Ammon's horn (tissue), 1 donor: Measurements from ENCODE around the gene ACTL6B.
A peak's percentile ranks its signal among the peaks of the same experiment; 100 is the strongest.

ENCODE experiments used
- DNase-seq: peaks from one replicate; pipeline ENCODE4 v3.0.0-alpha.2; 2016; ENCODE audit warnings: low spot score

The ACTL6B gene

DNA sequence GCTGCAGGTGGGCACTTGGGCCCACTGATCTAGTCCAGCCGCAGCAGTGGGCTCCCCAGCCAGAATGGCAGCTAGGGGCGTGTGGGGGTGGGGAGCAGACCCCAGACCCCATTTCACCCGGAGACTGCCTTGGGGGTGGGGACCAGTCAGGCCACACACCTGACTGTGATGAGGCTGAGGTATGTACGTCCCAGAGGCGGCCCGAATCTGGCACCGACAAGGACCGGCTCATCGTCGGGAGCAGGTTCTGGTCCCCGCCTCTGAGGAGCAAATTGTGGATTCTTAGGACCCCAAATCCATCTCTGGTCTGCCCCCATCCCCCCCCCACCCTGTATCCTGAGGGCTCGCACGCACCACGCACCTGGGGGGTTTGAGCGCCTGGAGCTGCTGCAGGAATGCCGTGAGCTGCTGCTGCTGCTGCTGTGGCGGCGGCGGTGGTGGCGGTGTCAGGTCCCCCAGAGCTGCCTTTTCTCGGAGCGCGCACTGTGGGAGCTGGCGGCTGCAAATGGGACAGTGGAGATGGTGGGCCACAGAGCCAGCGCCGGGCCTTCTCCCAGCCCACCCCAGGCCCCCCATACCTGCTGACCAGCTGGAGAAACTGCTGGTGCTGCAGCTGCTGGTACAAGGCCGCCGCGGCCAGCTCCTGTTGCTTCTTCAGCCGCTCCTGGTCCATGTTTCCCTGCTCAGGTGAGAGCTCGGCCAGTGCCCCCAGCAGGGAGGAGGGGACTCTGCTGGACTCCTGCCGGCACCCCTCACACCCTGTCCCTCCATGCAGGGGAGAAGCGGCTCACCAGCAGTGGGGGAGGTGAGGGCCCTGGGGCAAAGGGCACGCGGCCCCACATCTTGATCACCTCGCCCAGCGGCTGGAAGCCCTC lies 27.6 kb upstream of the ACTL6B start:
- no peak for DNase-seq

DNA sequence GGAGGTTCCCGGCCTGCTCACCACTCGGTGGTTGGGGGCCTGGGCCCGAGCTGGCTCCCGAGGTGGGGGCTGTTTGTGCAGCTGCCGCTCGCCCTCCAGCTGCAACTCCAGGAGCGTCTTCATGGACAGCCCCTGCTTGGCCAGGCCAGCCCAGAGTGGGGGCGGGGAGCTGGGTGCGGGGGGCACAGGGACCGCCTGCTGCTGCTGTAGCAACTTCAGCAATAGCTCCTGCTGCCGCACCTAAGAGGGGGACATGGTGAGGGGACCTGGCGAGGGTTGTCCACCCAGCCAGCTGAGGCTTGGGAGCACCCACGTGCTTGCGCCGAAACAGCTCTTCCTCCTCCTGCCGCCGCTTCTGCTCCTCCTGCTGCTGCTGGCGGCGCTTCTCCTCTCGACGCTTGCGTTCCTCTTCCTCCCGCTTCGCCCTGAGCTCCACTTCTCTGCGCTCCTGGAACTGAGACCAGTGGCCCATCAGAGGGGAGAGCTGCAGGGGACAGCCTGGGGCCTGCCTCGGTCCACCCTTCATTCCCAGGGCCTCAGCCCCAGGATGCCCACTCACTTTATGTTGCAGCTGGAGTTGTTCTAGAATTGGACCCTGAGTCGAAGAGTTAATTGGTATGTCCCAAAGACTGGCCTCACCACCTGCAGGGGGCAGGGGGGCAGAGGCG lies 26.9 kb upstream of the ACTL6B start:
- peak; percentile 4 for DNase-seq

DNA sequence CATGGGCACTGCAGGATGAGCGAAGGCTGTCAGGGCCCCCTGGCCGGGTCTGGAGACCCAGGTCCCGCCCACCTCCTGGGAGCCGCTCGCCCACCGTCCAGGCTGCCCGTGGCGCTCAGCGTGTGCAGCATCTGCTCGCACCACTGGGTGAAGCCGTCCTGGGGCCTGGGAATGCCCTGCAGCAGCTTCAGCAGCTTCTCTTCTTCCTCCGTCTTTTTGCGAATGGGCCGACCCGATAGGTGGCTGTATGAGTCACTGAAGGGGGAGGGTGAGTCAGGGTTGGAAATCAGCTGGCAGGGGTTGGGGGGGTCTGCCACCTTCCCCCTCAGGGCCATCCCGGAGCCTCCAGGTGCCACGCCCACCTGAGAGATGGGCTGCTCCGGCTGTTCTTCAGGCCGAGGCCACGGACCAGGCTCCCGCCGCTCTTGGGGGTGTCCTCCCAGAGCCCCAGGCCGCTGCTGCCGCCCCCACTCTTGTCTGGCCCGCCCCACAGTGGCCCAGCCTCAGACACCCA lies 26.0 kb upstream of the ACTL6B start:
- DNase-seq, result no peak

DNA sequence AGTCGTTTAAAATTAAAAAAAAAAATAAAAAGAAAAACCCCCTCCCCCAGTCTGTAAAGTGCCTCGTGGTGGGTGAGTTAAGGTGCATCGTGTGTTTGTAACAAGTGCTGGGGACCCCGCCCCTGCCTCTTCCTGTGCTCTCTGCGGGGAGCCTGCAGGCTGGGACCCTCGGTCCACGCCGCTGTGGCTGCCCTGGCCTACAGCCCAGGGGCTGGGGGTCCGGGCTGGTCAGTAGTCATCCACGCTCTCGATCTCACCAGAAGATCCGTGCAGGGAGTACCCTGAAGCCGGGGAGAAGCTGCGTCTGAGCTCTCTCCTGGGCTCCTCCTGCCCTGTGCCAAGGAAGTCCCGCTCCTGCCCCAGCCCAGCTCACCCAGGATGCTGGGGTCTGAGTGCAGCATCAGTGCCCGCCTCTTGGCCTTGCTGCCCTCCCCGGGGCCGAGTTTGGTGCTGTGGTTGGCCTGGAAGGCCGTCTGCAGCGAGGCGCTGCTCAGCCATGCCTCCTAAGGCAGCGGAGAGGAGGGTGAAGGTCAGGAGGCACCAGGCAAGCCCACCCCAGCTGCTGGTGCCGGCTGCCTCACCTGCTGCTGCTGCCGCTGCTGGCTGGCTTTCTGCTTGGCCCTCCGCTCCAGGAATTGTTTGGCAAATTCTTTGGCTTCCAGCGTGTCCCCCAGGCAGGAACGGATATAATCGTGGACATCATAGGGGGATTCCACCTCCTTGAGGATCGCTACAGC lies 25.4 kb upstream of the ACTL6B start:
- DNase-seq, result no peak

DNA sequence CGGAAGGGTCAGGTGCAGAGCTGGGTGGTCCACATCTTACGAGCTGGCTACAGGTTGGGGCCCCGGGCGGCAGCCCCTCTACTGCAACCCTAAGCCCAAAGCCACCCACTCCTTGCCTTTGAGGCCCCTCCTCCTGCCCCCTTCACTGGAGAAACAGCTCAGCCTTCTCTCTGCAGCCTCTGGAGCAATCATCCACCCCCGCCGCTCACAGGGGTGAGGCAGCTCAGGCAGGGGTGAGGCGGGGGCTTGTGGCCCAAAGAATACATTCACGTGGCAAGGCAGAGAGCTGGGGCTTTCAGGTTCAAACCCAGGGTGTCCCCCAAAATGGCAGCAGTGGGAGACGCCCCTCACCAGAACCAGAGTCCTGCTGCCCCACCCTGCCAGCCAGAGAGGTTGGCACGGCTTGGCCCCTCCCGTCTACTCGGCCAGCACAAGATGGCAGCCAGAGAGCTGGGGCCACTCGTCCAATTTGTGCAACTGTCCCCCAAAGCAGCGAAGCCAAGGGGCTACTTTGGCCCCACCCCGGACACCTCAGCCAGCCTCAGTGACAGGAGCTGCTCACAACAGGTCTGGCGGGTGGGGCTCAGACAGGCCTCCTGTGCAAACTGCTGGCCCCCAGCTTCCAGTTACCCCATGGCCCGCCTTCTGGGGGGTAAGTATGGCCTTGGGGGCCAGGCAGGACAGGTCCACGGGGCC lies 24.5 kb upstream of the ACTL6B start:
- no peak for DNase-seq

DNA sequence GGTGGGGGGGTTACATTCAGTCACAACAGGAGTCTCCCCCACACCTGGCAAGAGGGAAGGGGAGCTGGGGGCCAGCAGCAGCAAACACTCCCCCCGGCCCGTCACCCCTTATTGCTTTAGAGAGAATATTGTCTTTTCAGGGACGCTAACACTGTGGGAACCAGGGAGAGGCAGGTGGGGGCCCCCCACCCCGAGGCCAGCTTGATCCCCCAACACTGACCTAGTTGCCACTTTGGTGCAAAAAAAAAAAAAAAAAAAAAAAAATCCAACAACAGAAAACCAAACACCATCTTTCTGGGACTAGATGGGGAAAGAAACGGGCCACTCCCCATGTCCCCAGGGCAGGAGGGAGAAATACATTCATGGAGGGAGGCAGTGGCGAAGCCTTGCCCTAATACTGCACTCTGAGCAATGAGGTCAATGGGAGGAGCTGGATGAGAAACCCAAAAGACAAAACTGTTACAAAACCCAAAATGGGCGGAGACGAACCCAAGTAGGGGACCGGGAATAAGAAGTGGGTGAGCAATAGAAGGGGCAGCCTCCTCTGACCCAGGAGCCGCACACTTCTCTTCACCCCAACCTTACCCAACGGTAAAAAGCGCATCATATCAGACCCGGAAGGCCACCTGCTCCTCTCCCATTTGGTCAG lies 23.8 kb upstream of the ACTL6B start:
- DNase-seq, result no peak

DNA sequence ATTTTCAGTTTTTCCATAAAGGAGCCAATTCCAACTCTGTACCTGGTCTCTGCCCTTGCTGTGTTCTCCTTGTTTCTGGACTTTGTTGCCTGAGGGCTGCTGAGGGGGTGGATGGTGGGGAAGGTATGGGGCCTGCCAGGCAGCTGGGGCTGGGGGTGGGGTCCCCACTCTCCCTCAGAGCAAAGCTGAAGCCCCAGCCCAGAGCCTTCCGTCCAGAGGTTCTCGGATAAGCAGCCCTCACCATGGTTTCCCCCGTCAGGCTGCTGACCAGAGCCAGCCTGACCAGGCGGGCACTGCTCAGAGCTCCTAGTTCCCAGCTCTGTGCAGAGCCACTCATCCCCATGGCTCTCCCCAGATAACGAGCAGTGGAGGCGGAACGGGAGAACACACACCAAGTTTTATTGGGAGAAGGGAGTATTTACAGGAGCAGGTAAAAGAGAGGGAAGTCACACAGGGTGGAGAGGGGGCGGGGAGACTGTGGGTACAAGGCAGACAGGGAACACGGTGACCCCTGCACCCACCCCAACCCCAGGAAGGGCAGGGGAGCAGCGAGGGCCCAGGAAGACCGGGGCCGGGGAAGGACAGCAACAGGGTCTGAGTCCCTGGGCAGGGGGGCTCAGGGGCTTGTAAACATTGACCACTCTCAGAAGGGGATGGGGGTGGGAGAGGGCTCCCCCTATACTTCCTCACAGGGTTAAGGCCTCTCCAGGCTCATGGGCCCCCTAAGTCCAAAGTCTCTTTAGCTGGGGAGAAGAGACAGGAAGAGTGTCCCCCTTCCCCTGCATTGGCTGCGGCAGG lies 23.1 kb upstream of the ACTL6B start:
- DNase-seq, result no peak

DNA sequence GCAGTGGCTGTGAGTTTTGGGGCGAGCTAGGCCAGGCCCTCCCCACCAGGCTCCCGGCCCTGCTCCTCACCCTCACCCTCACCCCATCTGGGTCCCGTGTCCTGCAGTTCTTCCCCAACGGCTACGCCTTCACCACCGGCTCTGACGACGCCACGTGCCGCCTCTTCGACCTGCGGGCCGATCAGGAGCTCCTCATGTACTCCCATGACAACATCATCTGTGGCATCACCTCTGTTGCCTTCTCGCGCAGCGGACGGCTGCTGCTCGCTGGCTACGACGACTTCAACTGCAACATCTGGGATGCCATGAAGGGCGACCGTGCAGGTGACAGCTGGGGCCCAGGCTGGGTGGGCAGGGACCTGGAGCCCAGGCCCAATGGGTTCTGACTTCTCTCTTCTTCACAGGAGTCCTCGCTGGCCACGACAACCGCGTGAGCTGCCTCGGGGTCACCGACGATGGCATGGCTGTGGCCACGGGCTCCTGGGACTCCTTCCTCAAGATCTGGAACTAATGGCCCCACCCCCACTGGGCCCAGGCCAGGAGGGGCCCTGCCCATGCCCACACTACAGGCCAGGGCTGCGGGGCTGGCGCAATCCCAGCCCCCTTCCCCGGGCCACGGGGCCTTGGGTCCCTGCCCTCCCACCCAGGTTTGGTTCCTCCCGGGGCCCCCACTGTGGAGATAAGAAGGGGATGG lies 22.2 kb upstream of the ACTL6B start:
- DNase-seq, result no peak

DNA sequence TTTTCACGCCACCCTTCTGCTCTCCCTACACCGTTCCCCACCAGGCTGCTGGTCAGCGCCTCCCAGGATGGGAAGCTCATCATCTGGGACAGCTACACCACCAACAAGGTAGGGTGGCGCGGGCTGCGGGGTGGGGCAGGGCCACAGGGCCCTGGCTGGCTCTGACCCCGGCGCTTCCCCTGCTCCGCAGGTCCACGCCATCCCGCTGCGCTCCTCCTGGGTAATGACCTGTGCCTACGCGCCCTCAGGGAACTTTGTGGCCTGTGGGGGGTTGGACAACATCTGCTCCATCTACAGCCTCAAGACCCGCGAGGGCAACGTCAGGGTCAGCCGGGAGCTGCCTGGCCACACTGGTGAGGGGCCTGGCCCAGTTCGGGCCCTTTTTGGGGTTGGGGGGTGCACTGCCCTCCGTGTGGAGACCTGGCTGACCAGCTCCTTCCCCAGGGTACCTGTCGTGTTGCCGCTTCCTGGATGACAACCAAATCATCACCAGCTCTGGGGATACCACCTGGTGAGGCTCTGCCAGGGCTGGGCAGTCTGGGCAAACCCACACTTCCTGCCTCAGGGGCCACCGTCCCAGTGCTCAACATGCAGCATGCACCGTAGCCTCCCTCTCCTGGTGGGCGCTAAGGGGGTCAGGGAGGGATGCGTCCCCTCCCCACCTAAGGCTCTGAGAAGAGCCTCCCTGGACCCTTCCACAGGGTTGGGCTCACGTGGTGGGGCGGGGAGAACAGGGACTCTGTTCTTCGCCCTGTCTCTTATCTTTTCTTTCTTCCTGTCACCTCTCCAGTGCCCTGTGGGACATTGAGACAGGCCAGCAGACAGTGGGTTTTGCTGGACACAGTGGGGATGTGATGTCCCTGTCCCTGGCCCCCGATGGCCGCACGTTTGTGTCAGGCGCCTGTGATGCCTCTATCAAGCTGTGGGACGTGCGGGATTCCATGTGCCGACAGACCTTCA lies 21.3 kb upstream of the ACTL6B start:
- no peak for DNase-seq

DNA sequence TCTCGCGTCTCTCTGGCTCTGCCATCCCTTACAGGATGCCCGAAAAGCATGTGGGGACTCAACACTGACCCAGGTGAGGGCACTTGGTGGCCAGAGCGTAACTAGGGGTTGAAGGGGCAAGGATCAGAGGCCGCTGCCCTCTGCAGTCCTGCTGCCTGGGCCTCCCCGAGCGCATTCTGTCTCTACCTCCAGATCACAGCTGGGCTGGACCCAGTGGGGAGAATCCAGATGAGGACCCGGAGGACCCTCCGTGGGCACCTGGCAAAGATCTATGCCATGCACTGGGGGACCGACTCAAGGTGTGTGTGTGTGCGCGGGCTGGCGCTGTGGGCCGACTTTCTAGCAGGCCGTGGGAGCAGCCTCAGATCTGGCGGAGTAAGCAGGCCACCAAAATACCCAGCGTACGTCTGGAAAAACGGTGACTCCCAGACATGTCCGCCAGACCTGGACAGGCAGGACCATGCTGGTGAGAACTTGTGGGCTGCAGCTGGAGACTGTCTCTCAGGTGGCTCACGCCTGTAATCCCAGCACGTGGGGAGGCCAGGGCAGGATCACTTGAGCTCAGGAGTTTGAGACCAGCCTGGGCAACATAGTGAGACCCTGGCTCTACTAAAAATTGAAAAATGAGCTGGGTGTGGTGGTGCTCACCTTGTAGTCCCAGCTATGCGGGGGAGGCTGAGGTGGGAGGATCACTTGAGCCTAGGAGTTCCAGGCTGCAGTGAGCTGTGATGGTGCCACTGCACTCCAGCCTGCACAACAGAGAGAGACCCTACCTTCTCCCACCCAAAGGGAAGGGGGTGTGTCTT lies 20.5 kb upstream of the ACTL6B start:
- no peak for DNase-seq

DNA sequence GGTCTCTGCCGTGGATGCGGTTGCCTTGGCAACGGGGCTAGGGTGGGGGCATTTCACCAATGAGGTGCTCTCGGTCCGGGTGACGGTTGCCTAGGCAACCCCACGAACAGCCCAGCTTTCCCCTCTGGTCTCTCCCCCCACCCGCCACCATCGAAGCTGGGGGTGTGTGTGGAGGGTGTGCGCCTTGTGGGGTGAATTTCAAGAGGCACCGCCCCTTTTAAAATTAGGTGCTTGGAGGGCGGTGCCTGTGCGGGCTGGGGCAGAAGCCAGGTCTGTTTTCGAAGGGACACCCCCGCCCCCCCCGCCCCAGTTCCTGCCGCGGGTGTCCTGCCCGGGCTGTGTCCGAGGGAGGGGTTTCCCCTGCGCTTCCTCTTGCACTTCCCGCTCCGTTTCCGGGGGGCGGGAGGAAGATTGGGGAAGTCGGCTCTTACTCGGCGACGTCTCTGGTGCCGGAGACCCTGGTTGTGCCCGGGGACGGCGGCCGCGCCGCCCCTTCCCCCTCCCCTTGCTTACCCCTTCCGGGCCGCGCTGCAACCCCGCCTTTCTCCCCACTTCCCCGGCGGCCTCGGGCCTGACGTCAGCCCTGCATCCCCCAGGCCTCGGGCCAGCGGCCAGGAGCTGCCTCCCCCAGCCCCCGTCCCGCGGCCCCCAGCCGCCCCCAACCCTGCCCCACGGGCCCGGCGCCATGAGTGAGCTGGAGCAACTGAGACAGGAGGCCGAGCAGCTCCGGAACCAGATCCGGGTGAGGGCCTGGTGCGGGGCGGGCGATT lies 19.5 kb upstream of the ACTL6B start:
- peak; percentile 89 for DNase-seq

DNA sequence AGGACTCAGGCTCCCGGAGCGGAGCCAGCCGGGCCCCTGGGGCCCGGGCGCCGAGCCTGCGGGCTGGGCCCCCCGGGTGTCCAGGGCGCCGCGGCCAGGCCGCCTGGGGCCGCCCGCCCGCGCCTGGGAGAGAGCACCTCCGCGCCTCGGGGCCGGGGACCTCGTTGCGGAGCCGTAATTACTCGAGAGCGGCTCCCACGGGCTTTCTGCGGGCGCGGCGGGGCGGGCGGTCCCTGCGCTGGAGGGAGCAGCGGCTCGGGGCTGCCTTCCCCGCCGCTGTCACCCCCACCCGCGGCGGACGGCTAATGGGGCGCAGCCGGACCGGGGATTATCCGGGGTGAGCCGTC lies 18.8 kb upstream of the ACTL6B start:
- no peak for DNase-seq

DNA sequence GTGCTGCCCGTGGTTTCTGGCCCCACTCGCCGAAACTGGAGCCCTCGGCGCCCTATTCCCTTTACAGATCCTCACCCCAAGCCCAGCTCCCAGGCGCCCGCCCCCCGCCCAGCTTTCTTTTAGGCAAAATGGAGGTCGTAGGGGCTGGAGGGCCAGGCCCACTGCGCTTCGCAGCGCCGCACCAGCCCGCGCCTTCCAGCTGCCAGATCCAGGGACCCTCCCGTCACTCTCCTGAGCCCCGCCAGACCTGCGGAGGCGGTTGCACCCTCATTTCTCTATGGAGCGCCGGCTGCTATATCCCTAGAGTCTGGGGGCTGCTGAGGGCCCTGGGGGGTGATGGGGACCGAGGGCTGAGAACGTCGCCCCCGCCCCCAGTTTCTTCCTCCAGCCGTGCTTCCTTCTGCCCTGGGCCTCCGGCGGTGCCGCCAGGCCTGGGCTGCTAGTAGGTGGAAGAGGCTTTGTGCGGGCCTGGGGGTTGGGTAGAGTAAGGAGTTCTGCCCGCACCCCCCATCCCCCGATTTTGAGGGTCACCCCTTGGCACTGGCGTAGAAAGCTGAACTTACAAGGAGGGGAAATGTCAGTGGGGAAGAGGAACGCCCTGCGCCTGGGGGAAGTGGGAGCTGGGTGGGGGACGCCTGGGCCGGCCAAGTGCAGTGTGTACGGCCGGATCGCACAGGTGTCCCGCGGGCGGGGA lies 18.3 kb upstream of the ACTL6B start:
- DNase-seq, result no peak

DNA sequence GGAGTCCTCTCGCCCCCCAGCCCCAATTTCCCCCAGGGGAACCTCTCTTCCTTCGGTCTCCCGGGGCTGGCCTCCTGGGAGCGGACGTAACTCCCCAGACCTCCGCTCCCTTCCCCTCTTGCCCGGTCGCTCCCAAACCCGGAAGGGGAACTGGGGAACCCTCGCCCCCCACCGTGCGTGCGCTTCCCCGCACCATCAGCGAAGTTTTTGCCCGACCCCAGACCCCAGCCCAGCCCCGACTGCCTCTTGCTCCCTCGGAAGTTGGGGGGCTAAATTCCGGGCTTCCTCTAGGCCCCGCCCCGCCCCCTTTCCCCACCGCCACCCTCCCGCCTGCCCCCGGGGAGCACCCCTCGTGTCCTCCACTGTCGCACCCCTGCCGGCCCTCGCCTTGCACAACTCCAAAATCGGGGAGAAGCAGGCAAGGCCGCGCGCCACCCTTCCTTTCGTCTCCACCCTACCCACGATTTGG lies 17.7 kb upstream of the ACTL6B start:
- DNase-seq, result no peak

DNA sequence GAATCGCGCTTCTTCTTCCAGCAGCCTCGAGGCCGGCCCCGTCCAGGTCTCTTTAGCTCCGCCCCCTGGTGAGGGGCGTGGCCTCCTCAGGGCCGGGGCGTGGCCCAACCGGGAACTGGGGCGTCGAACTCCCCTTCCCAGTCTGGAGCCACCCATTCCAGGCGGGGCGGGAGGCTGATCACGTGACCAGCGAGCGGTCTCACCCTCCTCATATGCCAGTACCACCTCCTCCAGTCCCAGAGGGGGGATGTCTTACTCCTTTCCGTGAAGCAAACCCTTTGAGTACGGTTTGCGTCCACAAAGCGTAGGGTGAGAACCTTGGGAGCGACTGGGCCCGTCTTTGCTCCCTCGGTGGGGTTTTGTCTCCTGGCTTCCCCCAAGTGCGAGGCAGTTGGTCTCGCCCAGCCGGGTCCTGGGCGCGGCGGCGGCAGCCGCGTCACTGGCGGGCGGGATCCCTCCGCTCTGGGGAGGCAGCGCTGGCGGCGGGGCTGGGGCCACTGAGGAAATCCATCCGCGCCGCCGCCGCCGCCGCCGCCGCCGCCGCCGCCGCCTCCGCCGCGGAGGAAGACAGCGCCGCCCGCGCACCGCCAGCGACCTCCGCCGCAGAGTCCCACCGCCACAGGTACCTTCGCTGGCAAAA lies 17.2 kb upstream of the ACTL6B start, which contains the start of gene GNB2:
GNB2 (plus strand) TSS at position 439 of the 640 bp plus-strand sequence. CDS start 2,526 bp downstream, outside the sequence.
- peak; percentile 99 for DNase-seq
